Glutamatergic neuron (in vitro differentiated cells): ENCODE measurements around the gene TMEM232. TPM values are rescaled to one million over a fixed set of nuclear protein-coding genes. Genes with fewer than 3 reads are reported as not detected.

Source experiments
- DNase-seq: peaks from one replicate; pipeline ENCODE4 v3.0.0; 2022
- H3K27ac Mint-ChIP-seq: one replicate; pipeline ENCODE4 v1.8.0; 2020; ENCODE audit warnings: mild to moderate bottlenecking, mixed read lengths, inconsistent platforms; ENCODE audit not compliant: unreplicated experiment
- H3K27me3 Mint-ChIP-seq: one replicate; pipeline ENCODE4 v1.8.0; 2020; ENCODE audit warnings: mild to moderate bottlenecking, moderate library complexity, mixed read lengths, inconsistent platforms; ENCODE audit not compliant: unreplicated experiment
- H3K36me3 Mint-ChIP-seq: one replicate; pipeline ENCODE4 v1.8.0; 2020; ENCODE audit warnings: mild to moderate bottlenecking, mixed read lengths, inconsistent platforms; ENCODE audit not compliant: unreplicated experiment
- H3K4me1 Mint-ChIP-seq: one replicate; pipeline ENCODE4 v1.8.0; 2020; ENCODE audit warnings: mild to moderate bottlenecking, low read depth, mixed read lengths, inconsistent platforms; ENCODE audit not compliant: unreplicated experiment
- H3K4me3 Mint-ChIP-seq: one replicate; pipeline ENCODE4 v1.8.0; 2020; ENCODE audit warnings: mild to moderate bottlenecking, mixed read lengths, inconsistent platforms; ENCODE audit not compliant: unreplicated experiment
- H3K9me3 Mint-ChIP-seq: one replicate; pipeline ENCODE4 v1.8.0; 2020; ENCODE audit warnings: mild to moderate bottlenecking, moderate library complexity, mixed read lengths, inconsistent platforms; ENCODE audit not compliant: unreplicated experiment
- total RNA-seq: library from RNA; stranded (reverse); fragmentation: NEBNext Ultra II Directional; extraction: Animal tissue kit (Norgen Biotek cat#: 25700); gene quantifications from one replicate; pipeline ENCODE4 v1.2.1, GENCODE V29; 2021; ENCODE audit not compliant: unreplicated experiment
- TF ChIP-seq, protein P1 (sequence below): fragments of 200-600 bp; sonication (generic); IDR thresholded peaks from one replicate; pipeline ENCODE4 v1.5.0; 2021; ENCODE audit not compliant: partially characterized antibody, unreplicated experiment

TMEM232 gene
- total RNA-seq, 1 donor from 2014 or later: 5.3 TPM

DNA sequence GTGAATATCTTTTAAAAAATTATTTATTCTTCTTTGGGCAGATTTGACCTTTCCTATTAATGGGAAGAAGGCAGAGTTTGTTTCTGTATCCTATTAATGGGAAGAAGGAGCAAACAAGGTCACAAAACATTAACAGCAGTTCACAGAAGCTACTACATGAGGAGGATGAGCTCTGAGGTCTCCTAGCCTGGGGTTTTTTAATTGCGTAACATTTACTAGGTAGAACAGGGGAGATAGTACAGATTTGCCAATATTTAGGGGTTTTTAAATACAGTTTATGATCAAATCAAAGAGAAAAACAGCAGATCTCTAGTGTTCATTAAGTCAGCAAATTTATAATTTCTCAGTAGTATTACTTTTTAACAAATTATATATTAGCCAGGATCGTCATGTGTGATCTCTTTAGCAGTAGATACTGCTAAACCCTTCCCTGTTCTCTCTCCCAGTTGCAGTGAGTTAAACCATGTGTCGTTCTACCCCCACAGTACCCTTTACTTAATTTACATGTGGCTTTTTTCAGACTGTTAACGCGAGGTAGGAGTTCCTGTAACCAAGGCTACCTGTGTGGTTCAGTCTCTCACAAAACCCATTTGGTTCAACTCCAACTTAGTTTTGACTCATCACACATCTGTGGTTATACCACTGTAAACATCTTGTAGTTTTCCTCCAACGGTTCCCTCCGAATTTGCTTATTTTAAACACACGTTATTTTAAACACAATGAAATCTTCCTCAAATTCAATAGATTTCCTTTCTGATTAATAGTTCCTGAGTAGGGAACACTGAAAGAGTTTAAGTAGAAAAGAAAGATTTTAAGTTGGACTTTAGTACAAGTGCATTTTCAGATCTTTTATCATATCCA is 25.7 kb upstream of the TMEM232 start:
- TF ChIP-seq, protein P1, sequence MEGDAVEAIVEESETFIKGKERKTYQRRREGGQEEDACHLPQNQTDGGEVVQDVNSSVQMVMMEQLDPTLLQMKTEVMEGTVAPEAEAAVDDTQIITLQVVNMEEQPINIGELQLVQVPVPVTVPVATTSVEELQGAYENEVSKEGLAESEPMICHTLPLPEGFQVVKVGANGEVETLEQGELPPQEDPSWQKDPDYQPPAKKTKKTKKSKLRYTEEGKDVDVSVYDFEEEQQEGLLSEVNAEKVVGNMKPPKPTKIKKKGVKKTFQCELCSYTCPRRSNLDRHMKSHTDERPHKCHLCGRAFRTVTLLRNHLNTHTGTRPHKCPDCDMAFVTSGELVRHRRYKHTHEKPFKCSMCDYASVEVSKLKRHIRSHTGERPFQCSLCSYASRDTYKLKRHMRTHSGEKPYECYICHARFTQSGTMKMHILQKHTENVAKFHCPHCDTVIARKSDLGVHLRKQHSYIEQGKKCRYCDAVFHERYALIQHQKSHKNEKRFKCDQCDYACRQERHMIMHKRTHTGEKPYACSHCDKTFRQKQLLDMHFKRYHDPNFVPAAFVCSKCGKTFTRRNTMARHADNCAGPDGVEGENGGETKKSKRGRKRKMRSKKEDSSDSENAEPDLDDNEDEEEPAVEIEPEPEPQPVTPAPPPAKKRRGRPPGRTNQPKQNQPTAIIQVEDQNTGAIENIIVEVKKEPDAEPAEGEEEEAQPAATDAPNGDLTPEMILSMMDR: no peak
- H3K4me1 Mint-ChIP-seq: no peaks in the 10 kb centered on the region
- H3K27me3 Mint-ChIP-seq: peaks cover 2% of the 10 kb centered on the region
- H3K9me3 Mint-ChIP-seq: no peaks in the 10 kb centered on the region
- no peak for DNase-seq
- no peak overlapping the region for H3K4me3 Mint-ChIP-seq
- no peak overlapping the region for H3K27ac Mint-ChIP-seq
- H3K36me3 Mint-ChIP-seq: no peaks in the 10 kb centered on the region

DNA sequence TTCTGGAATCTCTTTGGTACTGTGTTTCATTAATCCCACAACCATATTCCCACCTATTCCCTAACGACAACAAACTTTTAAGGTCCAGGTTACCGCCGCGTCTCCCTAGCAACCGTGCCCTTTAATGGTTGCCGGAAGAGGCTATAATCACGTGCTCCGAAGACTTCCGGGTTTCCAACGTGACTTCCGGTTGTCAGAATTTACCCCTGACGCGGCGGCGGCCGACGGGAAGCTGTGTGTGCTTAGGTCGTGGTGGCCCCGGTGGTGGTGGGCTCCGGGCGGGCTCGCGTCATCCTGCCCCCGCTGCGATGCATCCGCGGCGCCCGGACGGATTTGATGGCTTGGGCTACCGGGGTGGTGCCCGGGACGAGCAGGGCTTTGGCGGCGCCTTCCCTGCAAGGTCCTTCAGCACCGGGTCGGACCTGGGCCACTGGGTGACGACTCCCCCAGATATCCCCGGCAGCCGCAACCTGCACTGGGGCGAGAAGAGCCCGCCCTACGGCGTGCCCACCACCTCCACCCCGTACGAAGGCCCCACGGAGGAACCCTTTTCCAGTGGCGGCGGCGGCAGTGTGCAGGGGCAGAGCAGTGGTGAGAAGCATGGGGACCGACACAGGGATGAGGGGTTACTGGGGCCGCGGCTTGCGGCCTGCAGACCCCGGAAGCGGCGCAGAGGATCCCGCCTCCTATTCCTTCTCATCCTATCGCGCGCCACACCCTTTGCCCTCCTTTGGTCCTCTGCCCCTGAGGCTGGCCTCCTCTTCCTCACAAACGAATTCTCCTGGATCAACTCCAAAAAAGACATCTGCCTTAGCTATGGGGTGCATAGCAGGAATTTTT is 12.6 kb upstream of the TMEM232 start, which contains the start of gene SLC25A46:
Gene SLC25A46, plus strand, starts transcription at position 196 of the 840 bp plus-strand sequence. Its CDS starts 113 bp downstream, at position 309.
- TF ChIP-seq, protein P1: no peak

DNA sequence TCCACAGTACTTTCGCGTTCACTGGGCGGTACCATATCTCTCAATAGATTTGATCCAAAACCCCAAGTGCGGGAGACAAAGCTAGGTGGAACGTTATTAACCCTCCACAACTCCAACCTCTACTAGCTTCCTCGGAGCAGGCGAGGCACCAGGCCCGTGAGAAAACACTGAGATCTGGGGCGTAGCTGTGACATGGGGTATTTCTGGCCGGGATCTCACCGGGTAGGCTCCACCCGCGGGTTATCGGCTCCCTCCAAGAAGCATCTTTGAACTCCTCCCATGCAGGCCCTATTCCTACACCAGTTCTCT is 12.0 kb upstream of the TMEM232 start:
- Mint-ChIP-seq H3K36me3 (no peaks in the 10 kb centered on the region), H3K9me3 (peaks cover 11% of the 10 kb centered on the region), H3K4me3 (peak overlapping the region; percentile 99), H3K27me3 (peaks cover 3% of the 10 kb centered on the region), H3K27ac (peak overlapping the region; percentile 88), H3K4me1 (peaks cover 6% of the 10 kb centered on the region)
- no peak for DNase-seq
- TF ChIP-seq, protein P1: no peak

More for the DNA sequence above, 12.6 kb upstream of the TMEM232 start, which contains the start of gene SLC25A46:
- Mint-ChIP-seq H3K4me1 (peaks cover 6% of the 10 kb centered on the region), H3K9me3 (peaks cover 11% of the 10 kb centered on the region), H3K4me3 (peak within 1 kb of the TSS; percentile 99), H3K36me3 (no peaks in the 10 kb centered on the region), H3K27ac (peak within 1 kb of the TSS; percentile 88), H3K27me3 (peaks cover 3% of the 10 kb centered on the region)
- peak; percentile 89 for DNase-seq

DNA sequence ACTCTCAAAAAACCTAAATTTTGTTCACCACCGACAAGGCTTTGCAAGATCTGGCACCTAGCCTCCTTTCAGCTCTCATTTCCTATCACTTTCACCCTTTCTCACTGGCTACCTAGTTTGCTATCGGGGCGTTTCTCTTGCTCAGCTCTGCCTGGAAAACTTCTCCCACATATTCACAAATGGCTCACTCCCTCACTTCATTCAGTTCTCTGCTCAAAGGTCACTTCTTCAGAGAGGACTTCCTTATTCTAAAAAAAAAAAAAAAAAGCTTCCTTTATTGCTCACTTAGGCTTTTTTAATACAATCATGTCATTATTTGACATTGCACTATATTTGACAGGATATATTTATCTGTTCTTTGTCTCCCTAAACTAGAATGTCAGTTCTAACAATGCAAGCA is 10.3 kb upstream of the TMEM232 start:
- H3K4me1 Mint-ChIP-seq: peaks cover 6% of the 10 kb centered on the region
- H3K9me3 Mint-ChIP-seq: peaks cover 11% of the 10 kb centered on the region
- H3K4me3 Mint-ChIP-seq: no peak overlapping the region
- TF ChIP-seq, protein P1: no peak
- H3K27me3 Mint-ChIP-seq: peaks cover 3% of the 10 kb centered on the region
- no peaks in the 10 kb centered on the region for H3K36me3 Mint-ChIP-seq
- DNase-seq: no peak
- H3K27ac Mint-ChIP-seq: no peak overlapping the region

DNA sequence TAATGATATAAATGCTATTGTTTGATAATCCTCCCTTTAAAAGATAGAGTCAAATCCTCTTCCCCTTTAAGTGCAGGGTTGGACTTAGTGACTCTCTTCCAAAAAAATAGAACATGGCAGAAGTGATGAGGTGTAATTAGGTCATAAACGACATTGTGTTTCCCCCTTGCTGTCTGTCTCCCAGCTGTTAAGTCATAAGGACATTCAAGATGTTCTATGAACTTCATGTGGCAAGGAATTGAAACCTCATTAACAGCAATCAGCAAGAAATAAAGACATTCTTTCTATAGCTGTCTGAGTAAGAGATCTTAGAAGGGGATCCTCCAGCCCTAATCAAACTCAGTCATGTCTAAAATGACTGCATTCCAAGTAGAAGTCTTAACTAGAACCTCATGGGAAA is 9.1 kb upstream of the TMEM232 start:
- H3K4me1 Mint-ChIP-seq: peaks cover 6% of the 10 kb centered on the region
- TF ChIP-seq, protein P1: no peak
- no peaks in the 10 kb centered on the region for H3K36me3 Mint-ChIP-seq
- no peak overlapping the region for H3K4me3 Mint-ChIP-seq
- H3K27me3 Mint-ChIP-seq: peaks cover 3% of the 10 kb centered on the region
- DNase-seq: no peak
- no peak overlapping the region for H3K27ac Mint-ChIP-seq
- peaks cover 11% of the 10 kb centered on the region for H3K9me3 Mint-ChIP-seq
